Erythroblast (primary cell): ENCODE results near the gene GH2.

ENCODE experiments used
- GATA1 ChIP-seq: IDR thresholded peaks from 2 replicates; pipeline ENCODE4 v1.6.1; 2011; ENCODE audit warnings: low read depth, mild to moderate bottlenecking, control low read depth, low read length, moderate library complexity
- POLR2A ChIP-seq: IDR thresholded peaks from 2 replicates; pipeline ENCODE4 v1.6.1; 2011; ENCODE audit warnings: mild to moderate bottlenecking, low read length

DNA sequence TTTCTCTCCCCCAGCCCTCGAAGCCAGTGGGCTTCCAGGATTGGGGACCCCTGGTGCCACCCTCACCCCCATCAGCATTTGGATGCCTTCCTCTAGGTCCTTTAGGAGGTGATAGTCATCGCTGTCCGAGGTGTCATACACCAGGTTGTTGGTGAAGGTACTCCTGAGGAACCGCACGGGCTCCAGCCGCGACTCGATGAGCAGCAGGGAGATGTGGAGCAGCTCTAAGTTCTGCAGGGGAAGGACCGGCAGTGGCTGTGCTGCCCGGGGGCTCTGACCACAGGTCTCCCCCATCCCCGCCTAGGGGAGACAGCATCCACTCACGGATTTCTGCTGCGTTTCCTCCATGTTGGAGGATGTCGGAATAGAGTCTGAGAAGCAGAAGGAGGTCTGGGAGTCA, 28.4 kb upstream of the GH2 start:
- TF ChIP-seq GATA1 (no peak), POLR2A (no peak)
